Heart left ventricle (tissue), 13 donors: ENCODE measurements around the gene RNGTT.

ENCODE experiments used
- CTCF ChIP-seq, 12 donors: fragments of 200-600 bp; sonication (generic) in 4 of 12; IDR thresholded peaks; one replicate each; pipeline versions ENCODE4 v1.5.0 to v1.8.0; 2018 to 2022; ENCODE audit warnings: antibody characterized with exemption in 12 of 12, mild to moderate bottlenecking in 5 of 12
- POLR2A ChIP-seq, 2 donors: fragments of 450-650 bp; IDR thresholded peaks; one replicate each; pipeline ENCODE4 v1.6.1; 2017; ENCODE audit warnings: antibody characterized with exemption in 2 of 2, mild to moderate bottlenecking in 2 of 2, moderate library complexity in 2 of 2
- donor health status: ischemic (EF 13 %, LVEDD 7.1; RV severe dilation, severe dysfunction).
- donor health status: DM: no; HTN: yes; CAD: no.
- donor health status: DM: no; HTN: no; CAD: no.
- donor health status: ischemic (EF 25% LVEDD 6.9; RV normal size, moderate dysfunction).
- donor health status: ischemic (EF 25% LVEDD 5.7; RV mildly dilated, moderate dysfunction).
- donor health status: ischemic (EF 35%, LVEDD 5.7; RV mildly dilated, moderate dysfunction).
- donor health status: nonischemic (EF 11% LVEDD 7.7; RV severe dilation, severe dysfunction).
- donor health status: DM: yes; HTN: yes; CAD: no.
- donor health status: PGD.
- donor health status: ischemic (EF 29% LVEDD 5.4; RV normal size, mild dysfunction).
- donor health status: nonischemic (EF 23%, LVEDD 6.1; RV moderate dilation, normal function).

GRCh38 chr6:88815491-88815890 is 147.9 kb downstream of the RNGTT start:
- TF ChIP-seq CTCF (IDR thresholded peaks at IDR 0.05) = no peak
- no peak for TF ChIP-seq POLR2A (IDR thresholded peaks at IDR 0.05)
